Mesenchymal stem cell (in vitro differentiated cells and primary cell): ENCODE results near the gene SLC9A7.
"Not testable (repeated sequence)": the region's sequence is repeated elsewhere in the genome, so short reads cannot be mapped to it uniquely, and the experiment has no call there.

Source experiments
- DNase-seq: peaks from one replicate; pipeline ENCODE4 v3.0.0-alpha.2; 2013
- H2AFZ ChIP-seq: one replicate; pipeline ENCODE4 v1.6.1; 2013; ENCODE audit warnings: low read depth, mild to moderate bottlenecking, control low read depth, inconsistent platforms, low read length, moderate library complexity
- H2AK5ac ChIP-seq: 2 replicates; pipeline ENCODE4 v1.6.1; 2013; ENCODE audit warnings: low read length, moderate library complexity, mild to moderate bottlenecking, inconsistent platforms; ENCODE audit not compliant: severe bottlenecking
- H2BK120ac ChIP-seq: one replicate; pipeline ENCODE4 v1.6.1; 2013; ENCODE audit warnings: low read depth, mild to moderate bottlenecking, inconsistent platforms, low read length, moderate library complexity
- H2BK12ac ChIP-seq, 2 experiments: one replicate each; pipeline ENCODE4 v1.6.1; 2013; ENCODE audit warnings: inconsistent platforms in 2 of 2, low read length in 2 of 2, mild to moderate bottlenecking in 2 of 2, moderate library complexity in 2 of 2, control low read depth in 1 of 2
- H2BK15ac ChIP-seq: one replicate; pipeline ENCODE4 v1.6.1; 2013; ENCODE audit warnings: mild to moderate bottlenecking, low read depth, inconsistent platforms; ENCODE audit not compliant: poor library complexity, severe bottlenecking
- H2BK5ac ChIP-seq: 2 replicates; pipeline ENCODE4 v1.6.1; 2013; ENCODE audit warnings: low read depth, mild to moderate bottlenecking, low read length, control low read depth, inconsistent platforms; ENCODE audit not compliant: poor library complexity, severe bottlenecking
- H3K14ac ChIP-seq, 2 experiments: one replicate each; pipeline ENCODE4 v1.6.1; 2013; ENCODE audit warnings: inconsistent platforms in 2 of 2, low read length in 2 of 2, control low read depth in 1 of 2, mild to moderate bottlenecking in 1 of 2, moderate library complexity in 1 of 2
- H3K18ac ChIP-seq, 2 experiments: one replicate each; pipeline ENCODE4 v1.6.1; 2013; ENCODE audit warnings: inconsistent platforms in 2 of 2, low read length in 2 of 2, control low read depth in 1 of 2, low read depth in 1 of 2, mild to moderate bottlenecking in 1 of 2
- H3K23ac ChIP-seq, 2 experiments: one replicate each; pipeline ENCODE4 v1.6.1; 2013; ENCODE audit warnings: inconsistent platforms in 2 of 2, low read length in 2 of 2, mild to moderate bottlenecking in 2 of 2, moderate library complexity in 2 of 2, control low read depth in 1 of 2
- H3K27ac ChIP-seq: 2 replicates; pipeline ENCODE4 v1.5.1; 2013; ENCODE audit warnings: mild to moderate bottlenecking, moderate library complexity, low read length, control low read depth, inconsistent platforms; ENCODE audit not compliant: poor library complexity, severe bottlenecking
- H3K27me3 ChIP-seq, 2 experiments: 2 replicates each; pipeline versions ENCODE4 v1.6.1 to v1.7.0; 2013; ENCODE audit warnings: low read length in 2 of 2, mild to moderate bottlenecking in 2 of 2, moderate library complexity in 2 of 2, control low read depth in 1 of 2, inconsistent platforms in 1 of 2; ENCODE audit not compliant: control insufficient read depth in 1 of 2, insufficient read depth in 1 of 2
- H3K36me3 ChIP-seq, 2 experiments: 2 replicates each; pipeline versions ENCODE4 v1.6.1 to v1.7.0; 2013; ENCODE audit warnings: low read length in 2 of 2, control low read depth in 1 of 2, inconsistent platforms in 1 of 2, low read depth in 1 of 2, mild to moderate bottlenecking in 1 of 2; ENCODE audit not compliant: insufficient read depth in 2 of 2, control insufficient read depth in 1 of 2
- H3K4ac ChIP-seq, 2 experiments: one replicate each; pipeline ENCODE4 v1.6.1; 2013; ENCODE audit warnings: inconsistent platforms in 2 of 2, low read length in 2 of 2, mild to moderate bottlenecking in 2 of 2, moderate library complexity in 2 of 2, control low read depth in 1 of 2, low read depth in 1 of 2
- H3K4me1 ChIP-seq: 2 replicates; pipeline ENCODE4 v1.6.1; 2013; ENCODE audit warnings: low read depth, low read length, control low read depth; ENCODE audit not compliant: control insufficient read depth, insufficient read depth
- H3K4me2 ChIP-seq: 2 replicates; pipeline ENCODE4 v1.6.1; 2013; ENCODE audit warnings: low read length, mild to moderate bottlenecking, inconsistent platforms; ENCODE audit not compliant: poor library complexity, severe bottlenecking
- H3K4me3 ChIP-seq, 2 experiments: 2 replicates each; pipeline versions ENCODE4 v1.5.1 to v1.7.0; 2013; ENCODE audit warnings: low read length in 2 of 2, mild to moderate bottlenecking in 2 of 2, control low read depth in 1 of 2, low read depth in 1 of 2; ENCODE audit not compliant: insufficient read depth in 1 of 2
- H3K79me1 ChIP-seq: replicated peaks from 2 replicates; pipeline ENCODE4 v1.6.1; 2013; ENCODE audit warnings: mild to moderate bottlenecking, control low read depth, low read length, inconsistent platforms; ENCODE audit not compliant: poor library complexity, severe bottlenecking
- H3K9ac ChIP-seq: 2 replicates; pipeline ENCODE4 v1.7.0; 2013; ENCODE audit warnings: mild to moderate bottlenecking, low read length, moderate library complexity
- H3K9me3 ChIP-seq: 2 replicates; pipeline ENCODE4 v1.7.0; 2013; ENCODE audit warnings: mild to moderate bottlenecking, low read length; ENCODE audit not compliant: control insufficient read depth
- H4K8ac ChIP-seq: one replicate; pipeline ENCODE4 v1.6.1; 2013; ENCODE audit warnings: inconsistent platforms, mild to moderate bottlenecking, low read length, moderate library complexity
- H4K91ac ChIP-seq: one replicate; pipeline ENCODE4 v1.6.1; 2013; ENCODE audit warnings: mild to moderate bottlenecking, low read length, inconsistent platforms
- WGBS: methylation state at CpG from one replicate; pipeline ENCODE4 v1.1.7; 2013; ENCODE audit warnings: mixed read lengths; 5-methylcytosine and 5-hydroxymethylcytosine counted together

Gene SLC9A7

DNA sequence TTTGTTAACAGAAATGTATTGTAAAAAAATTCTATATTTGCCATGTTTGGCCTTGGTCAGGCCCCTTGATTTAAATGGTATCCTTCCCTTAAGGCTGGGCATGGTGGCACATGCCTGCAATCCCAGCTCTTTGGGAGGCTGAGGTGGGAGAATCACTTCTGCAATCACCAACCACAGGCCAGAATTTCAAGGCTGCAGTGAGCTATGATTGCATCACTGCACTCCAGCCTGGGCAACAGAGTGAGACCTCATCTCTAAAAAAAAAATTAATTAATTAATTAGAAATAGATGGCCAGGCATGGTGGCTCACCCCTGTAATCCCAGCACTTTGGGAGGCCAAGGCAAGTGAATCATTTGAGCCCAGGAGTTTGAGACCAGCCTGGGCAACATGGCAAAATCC lies 25.5 kb upstream of the SLC9A7 start:
- H3K9me3 ChIP-seq, H3K4me2 ChIP-seq, H3K23ac ChIP-seq, H3K9ac ChIP-seq, H3K36me3 ChIP-seq, H2BK120ac ChIP-seq, H2AK5ac ChIP-seq, H2AFZ ChIP-seq, H3K4me3 ChIP-seq, DNase-seq, H3K14ac ChIP-seq, H3K79me1 ChIP-seq, H3K18ac ChIP-seq, H4K8ac ChIP-seq, H3K4ac ChIP-seq, H3K27ac ChIP-seq, H2BK15ac ChIP-seq, H2BK12ac ChIP-seq, H2BK5ac ChIP-seq, H3K4me1 ChIP-seq, H4K91ac ChIP-seq: not testable (repeated sequence)
- H3K27me3 ChIP-seq = peaks cover 0 to 12% of the 10 kb centered on the region in 2 experiments

DNA sequence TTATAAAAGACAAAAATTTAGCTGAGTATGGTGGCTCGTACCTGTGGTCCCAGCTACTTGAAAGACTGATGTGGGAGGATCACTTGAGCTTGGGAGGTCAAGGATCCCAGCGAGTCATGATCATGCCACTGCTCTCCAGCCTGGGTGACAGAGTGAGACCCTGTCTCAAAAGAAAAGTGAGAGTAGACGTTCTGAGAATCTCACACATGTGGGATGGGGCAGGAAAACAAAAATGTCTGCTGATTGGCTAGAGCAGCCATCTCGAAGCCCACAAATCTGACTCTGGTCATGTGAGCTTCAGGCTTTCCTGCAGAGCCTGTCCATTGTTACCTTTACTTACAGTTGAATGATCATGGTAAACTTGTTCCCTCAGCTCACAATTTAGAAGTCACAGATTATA lies 23.1 kb upstream of the SLC9A7 start:
- Histone ChIP-seq H3K36me3 (no peaks in the 10 kb centered on the region), H3K4ac (no peak overlapping the region), H2BK120ac (no peak overlapping the region), H3K23ac (no peak overlapping the region), H3K27me3 (peaks cover 0 to 15% of the 10 kb centered on the region in 2 experiments), H3K27ac (no peak overlapping the region), H3K14ac (no peak overlapping the region), H3K4me2 (no peak overlapping the region), H2BK12ac (no peak overlapping the region), H2AFZ (no peak overlapping the region), H3K4me1 (no peaks in the 10 kb centered on the region), H2BK15ac (no peak overlapping the region), H3K9ac (no peak overlapping the region), H3K9me3 (no peaks in the 10 kb centered on the region), H2AK5ac (no peak overlapping the region), H4K8ac (no peak overlapping the region), H3K4me3 (no peak overlapping the region), H3K18ac (no peak overlapping the region), H3K79me1 (no peaks in the 10 kb centered on the region), H4K91ac (no peak overlapping the region), H2BK5ac (no peak overlapping the region)
- 85% methylated on average over 4 of the region's 4 CpGs for WGBS
- DNase-seq = no peak

DNA sequence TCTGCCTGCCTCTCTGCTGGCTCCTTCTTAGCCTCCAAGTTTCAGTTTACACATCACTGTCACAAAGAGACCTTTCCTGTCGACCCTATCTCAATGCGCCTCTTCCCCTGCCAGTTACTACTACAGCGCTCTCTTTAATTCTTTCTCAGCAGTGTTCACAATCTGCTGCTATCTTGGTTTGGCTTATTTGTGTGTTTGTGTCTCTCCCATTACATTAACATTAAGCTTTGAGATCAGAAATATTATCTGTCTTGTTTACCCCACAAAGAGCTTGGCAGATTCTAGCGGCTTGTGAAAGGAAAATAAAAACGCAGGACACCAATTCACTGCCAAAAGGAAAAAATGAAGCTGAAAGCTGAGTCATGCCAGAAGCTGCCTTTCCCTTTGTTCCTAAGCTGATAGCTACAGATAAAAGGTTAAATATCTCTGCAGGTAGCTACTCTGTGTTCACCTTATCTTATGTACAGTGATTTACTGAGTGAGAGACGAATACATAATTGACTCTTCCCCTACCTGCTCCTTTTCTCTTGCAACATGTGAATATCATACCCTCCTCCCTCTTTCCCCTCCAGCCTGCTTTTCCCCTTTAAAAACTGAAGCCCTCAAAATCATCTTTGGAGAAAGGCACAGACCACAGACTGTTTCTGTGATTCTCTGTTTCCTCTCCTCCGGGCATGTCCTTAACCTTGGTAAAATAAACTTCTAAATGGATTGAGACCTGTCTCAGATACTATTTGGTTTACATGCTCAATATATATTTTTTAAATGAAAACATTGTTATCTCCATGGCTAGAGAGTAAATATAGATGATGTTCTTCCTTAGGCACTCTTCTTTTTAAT lies 19.3 kb upstream of the SLC9A7 start:
- H3K23ac ChIP-seq = no peak overlapping the region
- H3K14ac ChIP-seq = no peak overlapping the region
- H3K4me1 ChIP-seq = no peaks in the 10 kb centered on the region
- no peak overlapping the region for H2BK120ac ChIP-seq
- no peak overlapping the region for H3K27ac ChIP-seq
- H2BK5ac ChIP-seq = no peak overlapping the region
- H2BK12ac ChIP-seq = no peak overlapping the region
- no peak overlapping the region for H3K4ac ChIP-seq
- WGBS = 18% methylated on average over 3 of the region's 7 CpGs
- peak overlapping the region; percentile 74 for H3K9ac ChIP-seq
- no peak overlapping the region for H2AFZ ChIP-seq
- no peak overlapping the region for H3K4me2 ChIP-seq
- DNase-seq = peak; percentile 43
- peaks cover 0 to 15% of the 10 kb centered on the region in 2 experiments for H3K27me3 ChIP-seq
- no peak overlapping the region for H2BK15ac ChIP-seq
- H3K9me3 ChIP-seq = no peaks in the 10 kb centered on the region
- H3K36me3 ChIP-seq = no peaks in the 10 kb centered on the region
- H3K4me3 ChIP-seq = no peak overlapping the region
- no peak overlapping the region for H2AK5ac ChIP-seq
- H3K18ac ChIP-seq = peak overlapping the region in 1 of 2 experiments; percentile 34
- no peak overlapping the region for H4K8ac ChIP-seq
- no peak overlapping the region for H4K91ac ChIP-seq
- H3K79me1 ChIP-seq = no peaks in the 10 kb centered on the region

DNA sequence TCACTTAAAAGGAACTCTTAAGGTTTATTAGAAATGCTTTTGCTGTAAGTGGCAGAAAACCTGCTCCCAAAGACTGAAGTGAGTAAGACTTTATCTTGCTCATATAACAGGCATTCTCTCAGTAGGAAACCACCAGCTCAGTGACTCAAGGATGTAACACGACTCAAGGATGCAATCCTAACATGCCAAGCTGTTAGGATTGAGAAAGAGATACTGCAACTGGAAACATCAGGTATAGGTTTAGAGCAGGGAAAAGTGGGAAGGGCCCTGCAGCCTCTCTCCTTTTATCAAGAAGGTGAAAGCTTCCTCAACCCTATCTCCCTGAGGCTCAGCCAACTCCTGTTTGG lies 11.9 kb upstream of the SLC9A7 start:
- H3K4ac ChIP-seq = no peak overlapping the region
- H3K18ac ChIP-seq = no peak overlapping the region
- H2BK120ac ChIP-seq = no peak overlapping the region
- no peak overlapping the region for H4K8ac ChIP-seq
- peak overlapping the region; percentile 81 for H3K27ac ChIP-seq
- peak overlapping the region; percentile 86 for H3K9ac ChIP-seq
- H2AFZ ChIP-seq = no peak overlapping the region
- no CpG with 5 or more reads among the region's 1 CpG for WGBS
- H3K27me3 ChIP-seq = no peaks in the 10 kb centered on the region
- peak; percentile 82 for DNase-seq
- H4K91ac ChIP-seq = no peak overlapping the region
- H3K4me1 ChIP-seq = peaks cover 2% of the 10 kb centered on the region
- no peaks in the 10 kb centered on the region for H3K79me1 ChIP-seq
- no peak overlapping the region for H2AK5ac ChIP-seq
- no peak overlapping the region for H3K4me2 ChIP-seq
- no peak overlapping the region for H3K14ac ChIP-seq
- H2BK15ac ChIP-seq = no peak overlapping the region
- no peaks in the 10 kb centered on the region for H3K9me3 ChIP-seq
- H3K4me3 ChIP-seq = peak overlapping the region in 1 of 2 experiments; percentile 62
- no peak overlapping the region for H2BK5ac ChIP-seq
- no peaks in the 10 kb centered on the region for H3K36me3 ChIP-seq
- H3K23ac ChIP-seq = no peak overlapping the region
- no peak overlapping the region for H2BK12ac ChIP-seq
